HepG2 (cell line): ENCODE results near the gene HOXA1. TPM values are rescaled to one million over a fixed set of nuclear protein-coding genes. Genes with fewer than 3 reads are reported as not detected.
A peak's percentile ranks its signal among the peaks of the same experiment; 100 is the strongest.

Experiments
- FOXK1 ChIP-seq: sonication (generic); formaldehyde crosslinking; IDR thresholded peaks from 2 replicates; pipeline ENCODE4 v1.4.0; 2020; ENCODE audit warnings: low read depth, missing genetic modification reagents, borderline replicate concordance
- HNF4A ChIP-seq: sonication (generic); formaldehyde crosslinking; IDR thresholded peaks from 2 replicates; pipeline ENCODE4 v1.4.0; 2020; ENCODE audit warnings: missing genetic modification reagents
- KAT7 ChIP-seq: IDR thresholded peaks from 2 replicates; pipeline ENCODE4 v1.6.1; 2018; ENCODE audit warnings: borderline replicate concordance, missing compliant biosample characterization
- MEIS2 ChIP-seq: sonication (generic); formaldehyde crosslinking; IDR thresholded peaks from 2 replicates; pipeline ENCODE4 v1.9.0; 2021; ENCODE audit warnings: mild to moderate bottlenecking, missing genetic modification reagents
- MTERF4 ChIP-seq: sonication (generic); formaldehyde crosslinking; IDR thresholded peaks from 2 replicates; pipeline ENCODE4 v1.8.0; 2023; ENCODE audit warnings: mild to moderate bottlenecking, missing genetic modification reagents
- RELA ChIP-seq: sonication (generic); formaldehyde crosslinking; IDR thresholded peaks from 2 replicates; pipeline ENCODE4 v1.4.0; 2020; ENCODE audit warnings: missing genetic modification reagents
- RERE ChIP-seq: IDR thresholded peaks from 2 replicates; pipeline ENCODE4 v1.6.1; 2016; ENCODE audit warnings: low read depth, missing genetic modification reagents, missing compliant biosample characterization
- SALL1 ChIP-seq: sonication (generic); formaldehyde crosslinking; IDR thresholded peaks from 2 replicates; pipeline ENCODE4 v1.8.0; 2022; ENCODE audit warnings: mild to moderate bottlenecking, missing genetic modification reagents
- SKIL ChIP-seq: sonication (generic); formaldehyde crosslinking; IDR thresholded peaks from 2 replicates; pipeline ENCODE4 v1.8.0; 2022; ENCODE audit warnings: missing genetic modification reagents, mild to moderate bottlenecking, moderate library complexity, borderline replicate concordance
- SP140L ChIP-seq: sonication (generic); formaldehyde crosslinking; IDR thresholded peaks from 2 replicates; pipeline ENCODE4 v1.4.0; 2020; ENCODE audit warnings: missing genetic modification reagents, borderline replicate concordance
- SYNCRIP ChIP-seq: fragments of 200-400 bp; formaldehyde crosslinking; IDR thresholded peaks from 2 replicates; pipeline ENCODE4 v1.6.1; 2018; ENCODE audit warnings: mild to moderate bottlenecking, low read depth, low read length; ENCODE audit not compliant: insufficient read depth
- ZBTB21 ChIP-seq: sonication (generic); formaldehyde crosslinking; IDR thresholded peaks from 2 replicates; pipeline ENCODE4 v1.4.0; 2020; ENCODE audit warnings: missing genetic modification reagents
- ZFP37 ChIP-seq: sonication (generic); formaldehyde crosslinking; IDR thresholded peaks from 2 replicates; pipeline ENCODE4 v1.4.0; 2020; ENCODE audit warnings: missing genetic modification reagents, borderline replicate concordance
- ZFY ChIP-seq: sonication (generic); formaldehyde crosslinking; IDR thresholded peaks from 2 replicates; pipeline ENCODE4 v1.4.0; 2020; ENCODE audit warnings: missing genetic modification reagents
- ZNF326 ChIP-seq: sonication (generic); formaldehyde crosslinking; IDR thresholded peaks from 2 replicates; pipeline ENCODE4 v1.4.0; 2020; ENCODE audit warnings: missing genetic modification reagents, borderline replicate concordance
- ZNF33A ChIP-seq: sonication (generic); formaldehyde crosslinking; IDR thresholded peaks from 2 replicates; pipeline ENCODE4 v1.5.1; 2020; ENCODE audit warnings: missing genetic modification reagents, mild to moderate bottlenecking, moderate library complexity, borderline replicate concordance
- ZNF503 ChIP-seq: sonication (generic); formaldehyde crosslinking; IDR thresholded peaks from 2 replicates; pipeline ENCODE4 v1.4.0; 2020; ENCODE audit warnings: missing genetic modification reagents
- ZNF563 ChIP-seq: sonication (generic); formaldehyde crosslinking; IDR thresholded peaks from 2 replicates; pipeline ENCODE4 v1.8.0; 2022; ENCODE audit warnings: mild to moderate bottlenecking, moderate library complexity, missing genetic modification reagents
- polyA plus RNA-seq, 8 experiments: library from polyadenylated mRNA; depleted of rRNA in 3 of 8; stranded (reverse) in 7 of 8; unstranded in 1 of 8; fragments of >200 nt; fragmentation: Illumina TruSeq in 4 of 8; extraction: Trizol in 4 of 8; gene quantifications; 2 replicates each; pipeline versions ENCODE4 v1.2.1 to v1.2.3, GENCODE V29; 2011 to 2016; ENCODE audit warnings: low read depth in 4 of 8, missing spikeins in 1 of 8, mixed read lengths in 1 of 8; ENCODE audit not compliant: insufficient read depth in 1 of 8
- total RNA-seq, 5 experiments: library from RNA; depleted of rRNA; stranded (reverse); fragments of >200 nt; fragmentation: Illumina TruSeq; extraction: Trizol; gene quantifications; 2 replicates each; pipeline ENCODE4 v1.2.3, GENCODE V29; 2016; ENCODE audit warnings: low read depth in 1 of 5

The HOXA1 gene
- total and polyA plus RNA-seq, 2 of the 13 experiments (the other 11 are each of a cell fraction or from before 2014, with no cell fraction given) = 0.18 to 0.20 TPM

GRCh38 chr7:27122077-27122910 lies 26.5 kb upstream of the HOXA1 start (continued):
- peak; percentile 67; the same call in 1 of the 2 replicates for TF ChIP-seq SALL1 (CRISPR knock-in tag)
- peak; percentile 87 for TF ChIP-seq ZNF503 (CRISPR knock-in tag)
- no peak; the same call in 1 of the 2 replicates for TF ChIP-seq MEIS2 (CRISPR knock-in tag)
- peak; percentile 68; the same call in 1 of the 2 replicates for TF ChIP-seq ZFY (CRISPR knock-in tag)
- no peak for TF ChIP-seq SP140L
- TF ChIP-seq MTERF4 (CRISPR knock-in tag) = no peak
- no peak for TF ChIP-seq ZFP37
- peak; percentile 92 for TF ChIP-seq HNF4A (CRISPR knock-in tag)
- TF ChIP-seq ZNF326 (CRISPR knock-in tag) = no peak
- 0 out of 2 replicates have a peak, but pooled peaks have one; percentile 7 for TF ChIP-seq RERE (CRISPR knock-in tag)
- TF ChIP-seq ZNF563 = peak; percentile 40; the same call in 1 of the 2 replicates
- no peak for TF ChIP-seq FOXK1 (CRISPR knock-in tag)
- TF ChIP-seq RELA = no peak
- TF ChIP-seq KAT7 (CRISPR knock-in tag) = 0 out of 2 replicates have a peak, but pooled peaks have one; percentile 31
- peak; percentile 11; the same call in 1 of the 2 replicates for TF ChIP-seq ZBTB21 (CRISPR knock-in tag)
- no peak for TF ChIP-seq ZNF33A (CRISPR knock-in tag)
- no peak for TF ChIP-seq SYNCRIP
- peak; percentile 66 for TF ChIP-seq SKIL
